GM23248 (cell line): ENCODE measurements around the gene GRIP1. TPM values are rescaled to one million over a fixed set of nuclear protein-coding genes. Genes with fewer than 3 reads are reported as not detected.

Source experiments
- DNase-seq: peaks from one replicate; pipeline ENCODE4 v3.0.0-alpha.2; 2015
- H2AFZ ChIP-seq: fragments of 200-600 bp; sonication (generic); 2 replicates; pipeline ENCODE4 v1.6.1; 2016; ENCODE audit warnings: antibody characterized with exemption
- H3F3A ChIP-seq: fragments of 200-600 bp; sonication (generic); 2 replicates; pipeline ENCODE4 v1.6.1; 2016; ENCODE audit warnings: mild to moderate bottlenecking, antibody characterized with exemption, mixed run types; ENCODE audit not compliant: insufficient read depth
- H3K27ac ChIP-seq: fragments of 200-600 bp; sonication (generic); 2 replicates; pipeline ENCODE4 v1.5.1; 2016; ENCODE audit warnings: mild to moderate bottlenecking
- H3K27me3 ChIP-seq: fragments of 200-600 bp; sonication (generic); replicated peaks from 2 replicates; pipeline ENCODE4 v1.6.1; 2016; ENCODE audit warnings: mild to moderate bottlenecking; ENCODE audit not compliant: insufficient read depth
- H3K36me3 ChIP-seq: fragments of 200-600 bp; sonication (generic); 2 replicates; pipeline ENCODE4 v1.6.1; 2016; ENCODE audit warnings: low read depth, mild to moderate bottlenecking
- H3K4me1 ChIP-seq: fragments of 200-600 bp; sonication (generic); 2 replicates; pipeline ENCODE4 v1.6.1; 2016; ENCODE audit warnings: mild to moderate bottlenecking; ENCODE audit not compliant: insufficient read depth
- H3K4me2 ChIP-seq: fragments of 200-600 bp; sonication (generic); one replicate; pipeline ENCODE4 v1.6.1; 2016; ENCODE audit warnings: mild to moderate bottlenecking; ENCODE audit not compliant: unreplicated experiment
- H3K4me3 ChIP-seq: fragments of 200-600 bp; sonication (generic); 2 replicates; pipeline ENCODE4 v1.5.1; 2016; ENCODE audit warnings: mild to moderate bottlenecking
- H3K79me2 ChIP-seq: fragments of 200-600 bp; sonication (generic); 2 replicates; pipeline ENCODE4 v1.6.1; 2016; ENCODE audit warnings: mild to moderate bottlenecking; ENCODE audit not compliant: insufficient read depth
- H3K9ac ChIP-seq: fragments of 200-600 bp; sonication (generic); 2 replicates; pipeline ENCODE4 v1.6.1; 2016; ENCODE audit warnings: mild to moderate bottlenecking
- H3K9me2 ChIP-seq: fragments of 200-600 bp; sonication (generic); 2 replicates; pipeline ENCODE4 v1.6.1; 2016; ENCODE audit warnings: mixed run types, mild to moderate bottlenecking, moderate library complexity; ENCODE audit not compliant: insufficient read depth
- H3K9me3 ChIP-seq: fragments of 200-600 bp; sonication (generic); one replicate; pipeline ENCODE4 v1.6.1; 2017; ENCODE audit warnings: low read depth
- H4K20me1 ChIP-seq: fragments of 200-600 bp; sonication (generic); 2 replicates; pipeline ENCODE4 v1.6.0; 2016; ENCODE audit not compliant: insufficient read depth
- EZH2 ChIP-seq: fragments of 200-600 bp; sonication (generic); IDR thresholded peaks from 2 replicates; pipeline ENCODE4 v1.6.1; 2018; ENCODE audit warnings: antibody characterized with exemption, mild to moderate bottlenecking; ENCODE audit not compliant: insufficient read depth, poor library complexity, severe bottlenecking
- EZH2phosphoT487 ChIP-seq: fragments of 200-600 bp; sonication (generic); IDR thresholded peaks from 2 replicates; pipeline ENCODE4 v1.6.1; 2018; ENCODE audit warnings: antibody characterized with exemption, moderate library complexity, mild to moderate bottlenecking, low read depth; ENCODE audit not compliant: insufficient read depth
- WGBS, 2 experiments: methylation state at CpG; one replicate each; pipeline ENCODE4 v1.1.6; 2015 to 2017; ENCODE audit warnings: low lambda C conversion rate in 2 of 2, low coverage in 1 of 2; ENCODE audit errors: missing lambda C conversion rate in 2 of 2; 5-methylcytosine and 5-hydroxymethylcytosine counted together
- in situ Hi-C: fragments of 300-500 bp; cut with MboI; formaldehyde crosslinking; loops from 2 replicates; pipeline ENCODE4 v1.15.0; 2020
- polyA plus RNA-seq: library from polyadenylated mRNA; unstranded; fragments of >200 nt; fragmentation: Nextera tagmentation; extraction: Ambion mirVana; gene quantifications from 2 replicates; pipeline ENCODE4 v1.2.1, GENCODE V29; 2016
- total RNA-seq: library from RNA; depleted of rRNA; stranded (reverse); fragments of >200 nt; shearing (Covaris generic); gene quantifications from 2 replicates; pipeline ENCODE4 v1.2.3, GENCODE V29; 2014

Gene GRIP1
- total and polyA plus RNA-seq, 2 experiments from 2014 or later: not detected

- Histone ChIP-seq H3K9me2 (no peaks in the 10 kb centered on the region), H2AFZ (no peak overlapping the region), H3K27ac (no peak overlapping the region), H3K36me3 (no peaks in the 10 kb centered on the region), H4K20me1 (no peaks in the 10 kb centered on the region), H3K4me3 (no peak overlapping the region), H3K4me2 (no peak overlapping the region), H3K4me1 (no peaks in the 10 kb centered on the region), H3K9ac (no peak overlapping the region), H3K27me3 (no peaks in the 10 kb centered on the region), H3F3A (no peaks in the 10 kb centered on the region), H3K9me3 (no peaks in the 10 kb centered on the region), H3K79me2 (no peaks in the 10 kb centered on the region)
- DNase-seq: no peak
- in situ Hi-C loops: no loop called here
- TF ChIP-seq EZH2 (no peak), EZH2phosphoT487 (no peak)
- WGBS, 2 experiments: 91 to 93% methylated on average over 13 of the region's 13 CpGs
These were observed 347.9 kb downstream of the GRIP1 start for GRCh38 chr12:66331016-66331415.

GRCh38 chr12:66329941-66330340 is 348.9 kb downstream of the GRIP1 start:
- no peak overlapping the region for H3K4me2 ChIP-seq
- WGBS, 2 experiments: 85 to 91% methylated on average over 5 of the region's 5 CpGs
- in situ Hi-C loops: no loop called here

GRCh38 chr12:66323017-66323416 is 355.9 kb downstream of the GRIP1 start:
- Histone ChIP-seq H4K20me1 (no peaks in the 10 kb centered on the region), H3K27ac (no peak overlapping the region), H3K79me2 (no peaks in the 10 kb centered on the region), H3K4me1 (no peaks in the 10 kb centered on the region), H3K36me3 (no peaks in the 10 kb centered on the region), H2AFZ (no peak overlapping the region), H3K9ac (no peak overlapping the region), H3K4me2 (no peak overlapping the region), H3K27me3 (no peaks in the 10 kb centered on the region), H3K9me2 (no peaks in the 10 kb centered on the region), H3K9me3 (no peaks in the 10 kb centered on the region), H3F3A (no peaks in the 10 kb centered on the region), H3K4me3 (no peak overlapping the region)
- 96 to 100% methylated on average over 1 of the region's 1 CpG for WGBS, 2 experiments
- no peak for DNase-seq
- TF ChIP-seq EZH2phosphoT487 (no peak), EZH2 (no peak)
- in situ Hi-C loops: no loop called here

More at GRCh38 chr12:66329941-66330340, 348.9 kb downstream of the GRIP1 start:
- no peak overlapping the region for H3K27ac ChIP-seq
- no peak overlapping the region for H3K9ac ChIP-seq
- H3K4me1 ChIP-seq: no peaks in the 10 kb centered on the region
- H3K27me3 ChIP-seq: no peaks in the 10 kb centered on the region
- H3K4me3 ChIP-seq: no peak overlapping the region
- TF ChIP-seq EZH2phosphoT487 (no peak), EZH2 (no peak)
- no peak overlapping the region for H2AFZ ChIP-seq
- no peaks in the 10 kb centered on the region for H3F3A ChIP-seq
- DNase-seq: peak; percentile 22
- H3K36me3 ChIP-seq: no peaks in the 10 kb centered on the region
- H3K79me2 ChIP-seq: no peaks in the 10 kb centered on the region
- H4K20me1 ChIP-seq: no peaks in the 10 kb centered on the region
- no peaks in the 10 kb centered on the region for H3K9me2 ChIP-seq
- no peaks in the 10 kb centered on the region for H3K9me3 ChIP-seq

- Histone ChIP-seq H3K9me2 (no peaks in the 10 kb centered on the region), H3K4me3 (no peak overlapping the region), H3K36me3 (no peaks in the 10 kb centered on the region), H3K27me3 (no peaks in the 10 kb centered on the region), H3K4me2 (no peak overlapping the region), H3K27ac (no peak overlapping the region), H2AFZ (no peak overlapping the region), H3K9ac (no peak overlapping the region), H3K9me3 (no peaks in the 10 kb centered on the region), H3F3A (no peaks in the 10 kb centered on the region), H3K4me1 (no peaks in the 10 kb centered on the region), H4K20me1 (no peaks in the 10 kb centered on the region), H3K79me2 (no peaks in the 10 kb centered on the region)
- DNase-seq: no peak
- no peak for TF ChIP-seq EZH2
- TF ChIP-seq EZH2phosphoT487: no peak
- in situ Hi-C loops: no loop called here
These were observed 357.4 kb downstream of the GRIP1 start for GRCh38 chr12:66321435-66321834.

GRCh38 chr12:66320996-66321395 is 357.9 kb downstream of the GRIP1 start:
- WGBS, 2 experiments: 96 to 97% methylated on average over 3 of the region's 3 CpGs
- H3K4me3 ChIP-seq: no peak overlapping the region
- no peak overlapping the region for H3K9ac ChIP-seq
- H3K9me2 ChIP-seq: no peaks in the 10 kb centered on the region
- TF ChIP-seq EZH2 (no peak), EZH2phosphoT487 (no peak)
- no peaks in the 10 kb centered on the region for H3K4me1 ChIP-seq
- no peak overlapping the region for H3K27ac ChIP-seq
- H2AFZ ChIP-seq: no peak overlapping the region
- H3K9me3 ChIP-seq: no peaks in the 10 kb centered on the region
- no peak for DNase-seq
- H3F3A ChIP-seq: no peaks in the 10 kb centered on the region
- H3K36me3 ChIP-seq: no peaks in the 10 kb centered on the region
- no peaks in the 10 kb centered on the region for H3K79me2 ChIP-seq
- no peak overlapping the region for H3K4me2 ChIP-seq
- no peaks in the 10 kb centered on the region for H3K27me3 ChIP-seq
- no peaks in the 10 kb centered on the region for H4K20me1 ChIP-seq
- in situ Hi-C loops: no loop called here
